GM18519 (cell line): ENCODE measurements around the gene CCDC120.
A peak's percentile ranks its signal among the peaks of the same experiment; 100 is the strongest.

Experiments
- ATAC-seq: cut with Tn5 transposase; IDR thresholded peaks from one replicate; pipeline ENCODE4 v1.9.1; 2021; ENCODE audit warnings: mild to moderate bottlenecking, moderate library complexity; ENCODE audit not compliant: unreplicated experiment, low FRiP score

Gene CCDC120

DNA sequence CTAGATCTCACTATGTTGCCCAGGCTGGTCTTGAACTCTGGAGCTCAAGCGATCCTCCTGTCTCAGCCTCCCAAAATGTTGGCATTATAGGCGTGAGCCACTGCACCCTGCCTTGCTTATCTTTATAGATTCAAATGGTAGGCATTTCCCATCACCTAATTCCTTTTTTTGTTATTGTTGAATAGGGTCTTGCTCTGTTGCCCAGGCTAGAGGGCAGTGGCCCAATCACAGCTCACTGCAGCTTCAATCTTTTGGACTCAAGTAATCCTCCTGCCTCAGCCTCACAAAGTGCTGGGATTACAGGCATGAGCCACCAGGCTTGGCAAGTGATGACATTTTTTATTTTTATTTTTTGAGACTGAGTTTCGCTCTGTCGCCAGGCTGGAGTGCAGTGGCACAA lies 37.6 kb downstream of the CCDC120 start:
- ATAC-seq = no peak

DNA sequence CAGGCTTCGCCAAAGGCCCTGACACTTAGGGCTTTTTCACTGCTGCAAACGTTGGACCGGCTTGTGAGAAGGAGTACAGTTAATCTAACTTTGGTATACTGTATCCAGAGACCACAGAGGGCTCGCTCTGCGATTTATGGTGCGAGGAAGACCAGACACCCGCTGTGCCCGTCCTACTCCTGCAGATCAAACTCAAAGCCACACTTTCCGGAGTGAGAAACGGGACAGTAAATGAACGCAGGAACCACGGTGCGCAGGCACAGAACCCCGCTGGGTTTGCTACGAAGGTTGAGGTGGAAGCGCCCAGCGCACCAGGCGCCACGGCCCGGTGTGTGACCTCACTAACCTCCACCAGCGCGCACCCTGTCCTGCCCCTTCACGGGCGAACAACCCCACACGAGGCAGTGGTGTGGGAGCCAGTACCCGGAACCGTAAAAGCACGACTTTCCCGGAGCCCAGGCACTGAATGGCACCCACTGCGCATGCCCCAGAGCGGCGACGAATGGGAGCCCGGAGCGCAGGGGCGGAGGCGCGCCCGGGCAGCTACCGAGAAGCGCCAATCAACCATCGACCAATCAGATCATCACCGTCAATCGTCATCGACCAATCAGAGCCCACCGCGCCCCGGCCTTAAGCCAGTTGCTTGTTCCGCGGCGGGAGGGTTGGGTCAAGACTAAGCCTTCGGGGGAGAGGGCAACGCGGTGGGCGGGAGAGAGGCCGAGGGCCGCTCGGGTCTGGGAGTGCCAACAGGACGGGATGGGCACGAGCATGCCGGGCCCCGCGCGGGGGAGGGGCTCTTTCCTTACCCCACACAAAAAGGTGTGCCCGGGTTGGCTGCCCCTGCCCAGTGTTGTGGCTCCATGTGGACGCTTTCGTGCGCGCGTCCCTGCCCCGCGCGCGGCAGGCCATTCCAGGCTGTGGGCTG lies 42.2 kb downstream of the CCDC120 start:
- peak; percentile 93 for ATAC-seq

DNA sequence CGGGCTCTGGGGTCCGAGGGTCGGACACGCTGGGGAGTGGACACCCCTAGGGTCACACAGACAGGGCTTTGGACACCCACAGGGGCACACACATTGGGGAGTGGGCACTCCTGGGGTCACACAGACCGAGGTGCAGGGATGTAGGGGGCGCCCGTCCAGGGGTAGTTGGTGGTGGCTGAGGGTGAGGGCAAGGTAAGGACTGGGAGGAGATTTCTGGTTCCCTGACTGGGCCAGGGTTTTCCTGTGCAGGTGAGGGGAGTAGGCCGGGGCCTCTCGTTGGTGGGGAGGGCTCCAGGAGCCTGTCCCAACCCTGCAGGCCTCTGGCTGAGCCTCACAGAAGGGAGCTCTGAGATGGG lies 42.8 kb downstream of the CCDC120 start:
- no peak for ATAC-seq

DNA sequence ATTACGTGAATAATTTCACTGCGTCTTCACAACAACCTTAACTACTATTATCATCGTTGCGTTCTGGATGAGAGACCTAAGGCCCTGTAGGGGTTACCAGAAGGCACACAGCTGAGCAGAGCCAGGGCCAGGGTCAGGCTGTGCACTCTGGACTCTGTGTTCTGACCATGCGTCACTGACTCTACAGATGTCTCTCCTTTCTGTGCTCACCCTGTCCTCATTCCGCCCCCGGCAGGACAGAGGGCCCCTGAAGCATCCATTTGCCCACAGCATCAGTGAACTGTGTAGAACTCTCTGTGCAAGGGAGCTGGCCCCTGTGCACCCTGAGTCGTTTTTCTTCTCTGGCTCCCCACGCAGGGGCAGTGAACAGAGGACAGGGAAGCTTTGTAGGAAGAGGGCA lies 43.4 kb downstream of the CCDC120 start:
- no peak for ATAC-seq

DNA sequence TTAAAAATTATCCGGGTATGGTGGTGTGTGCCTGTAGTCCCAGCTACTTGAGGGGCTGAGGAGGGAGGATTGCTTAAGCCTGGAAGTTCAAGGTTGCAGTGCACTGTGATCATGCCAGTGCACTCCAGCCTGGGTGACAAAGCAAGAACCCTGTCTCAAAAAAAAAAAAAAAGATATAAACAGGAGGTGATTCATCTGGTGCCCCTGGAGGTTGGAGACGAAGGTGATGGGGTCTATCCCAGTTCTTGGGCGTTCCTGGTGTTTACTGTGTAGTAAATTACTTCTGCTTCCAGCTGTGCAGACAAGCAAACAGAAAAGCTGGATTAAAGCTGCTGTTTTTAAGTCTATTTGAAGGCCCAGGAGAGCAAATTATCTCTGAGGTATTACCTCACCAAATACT lies 44.8 kb downstream of the CCDC120 start:
- ATAC-seq = no peak

DNA sequence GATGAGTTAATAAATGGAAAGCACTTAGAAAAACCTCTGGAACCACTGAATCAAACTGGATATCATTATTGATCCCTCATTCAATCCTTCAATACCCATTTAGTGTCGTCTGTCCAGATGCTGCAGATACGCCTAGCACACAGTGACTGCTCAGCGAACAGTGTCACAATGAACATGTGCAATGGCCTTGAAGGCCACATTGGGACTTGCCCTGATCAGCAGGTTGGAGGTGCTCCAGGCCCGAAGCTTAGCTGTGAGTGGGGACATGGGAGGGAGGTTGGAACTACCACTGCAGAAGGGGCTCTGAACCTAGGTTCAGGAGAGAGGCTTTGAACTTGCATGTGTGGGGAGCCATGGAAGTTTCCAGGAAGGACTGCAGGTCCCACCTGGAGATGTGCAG lies 47.5 kb downstream of the CCDC120 start:
- no peak for ATAC-seq

DNA sequence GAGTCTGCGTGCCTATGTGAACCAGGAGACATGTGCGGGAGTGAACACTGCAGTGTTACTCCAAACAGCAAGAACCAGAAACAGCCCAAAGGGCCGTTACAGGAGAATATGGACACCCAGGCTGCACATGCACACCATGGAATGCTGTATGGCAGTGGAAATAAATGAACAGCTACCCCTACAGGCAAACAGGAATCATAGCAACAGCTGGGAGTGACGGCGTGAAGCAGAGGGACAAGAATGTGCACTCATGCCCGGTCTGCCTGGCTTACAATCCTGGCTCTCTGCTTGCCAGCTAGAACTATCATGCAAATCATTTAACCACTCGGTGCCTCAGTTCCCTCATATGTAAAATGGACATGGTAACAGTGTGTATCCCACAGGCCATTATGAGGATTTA lies 48.1 kb downstream of the CCDC120 start:
- no peak for ATAC-seq

DNA sequence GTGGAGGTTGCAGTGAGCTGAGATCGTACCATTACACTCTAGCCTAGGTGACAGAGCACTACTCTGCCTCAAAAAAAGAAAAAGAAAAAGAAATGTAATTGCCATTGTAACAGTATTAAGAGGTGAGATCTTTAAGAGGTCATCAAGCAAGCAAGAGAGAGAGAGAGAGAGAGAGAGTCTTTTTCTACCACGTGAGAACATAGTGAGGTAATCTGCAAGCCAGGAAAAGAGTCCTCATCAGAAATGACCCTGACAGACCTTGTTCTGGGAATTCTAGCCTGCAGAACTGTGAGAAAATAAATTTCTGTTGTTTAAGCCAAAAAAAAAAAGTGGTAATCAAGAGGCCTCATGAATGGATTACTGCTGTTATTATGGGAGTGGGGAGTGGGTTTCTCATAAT lies 49.8 kb downstream of the CCDC120 start:
- no peak for ATAC-seq

DNA sequence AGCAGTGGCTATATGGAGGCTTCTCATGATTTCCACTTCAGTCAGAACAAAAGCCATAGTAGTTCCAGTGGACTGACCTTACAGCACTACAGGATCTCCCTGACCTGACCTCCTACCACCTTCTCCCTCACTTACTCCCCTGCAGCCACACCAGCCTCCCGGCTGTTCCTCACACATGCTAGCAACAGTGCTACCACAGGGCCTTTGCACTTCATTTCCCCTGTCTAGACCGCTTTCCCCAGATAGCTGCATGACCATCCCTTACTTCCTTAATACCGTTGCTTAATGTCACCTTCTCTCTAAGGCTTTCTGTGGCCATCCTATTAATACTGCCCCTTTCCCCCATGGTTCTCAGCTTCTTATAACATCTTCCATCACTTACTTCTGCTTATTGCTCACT lies 51.6 kb downstream of the CCDC120 start:
- ATAC-seq = no peak

DNA sequence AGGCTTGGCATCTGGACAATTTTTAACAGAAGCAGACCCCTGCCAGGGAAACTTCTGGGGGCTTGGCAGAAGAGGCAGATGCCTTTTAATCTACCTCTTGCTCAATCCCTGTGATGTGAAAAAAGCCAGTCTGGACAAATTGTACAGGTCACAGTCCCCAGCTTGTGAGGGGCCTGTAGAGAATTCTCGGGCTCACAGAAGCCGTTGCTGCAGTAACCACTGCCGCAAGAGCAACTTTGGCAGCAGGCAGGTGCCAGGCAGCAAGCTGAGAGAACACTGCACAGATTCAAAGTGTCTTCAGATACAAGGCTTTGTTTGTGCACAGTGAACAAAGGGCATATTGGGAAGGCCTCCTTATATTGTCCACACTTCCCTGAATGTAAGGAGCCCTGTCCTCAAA lies 53.0 kb downstream of the CCDC120 start:
- ATAC-seq = no peak

DNA sequence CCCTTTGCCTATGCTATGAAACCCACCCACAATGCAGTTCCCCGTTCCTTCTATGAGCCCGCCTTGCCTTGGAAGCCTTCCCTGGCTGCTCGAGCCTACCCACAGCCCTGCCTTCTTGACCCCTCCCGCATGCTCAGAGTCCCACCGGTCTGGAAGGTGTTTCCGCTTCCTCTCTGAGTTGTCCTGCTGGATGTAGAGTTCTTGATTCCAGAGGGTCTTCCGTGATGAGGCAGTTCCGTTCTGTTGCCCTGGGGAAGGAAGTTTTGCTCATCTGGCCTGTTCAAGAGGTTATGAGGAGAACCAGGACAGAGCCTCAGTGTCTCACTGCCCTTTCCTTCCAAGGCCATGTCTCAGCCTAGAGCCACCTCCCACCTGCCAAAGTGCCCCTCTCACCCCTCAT lies 57.3 kb downstream of the CCDC120 start:
- no peak for ATAC-seq

DNA sequence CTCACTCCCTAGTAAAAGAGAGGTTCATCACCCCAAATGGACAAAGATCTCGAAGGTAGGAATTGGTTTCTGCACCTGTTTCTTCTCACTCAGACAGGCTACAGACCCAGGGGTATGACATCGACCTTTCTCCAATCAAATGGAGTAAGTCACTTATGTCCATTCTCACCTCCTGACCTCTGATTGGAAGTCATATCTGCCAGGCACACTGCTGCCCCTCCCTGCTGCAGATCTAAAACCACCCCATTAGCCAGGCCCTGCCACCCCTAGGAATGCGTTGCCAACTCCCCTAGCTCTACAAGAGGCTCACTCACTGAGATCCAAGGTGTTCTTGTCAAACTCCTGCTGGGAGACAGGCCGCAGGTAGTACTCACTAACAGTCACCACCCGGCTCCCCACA lies 57.9 kb downstream of the CCDC120 start:
- ATAC-seq = no peak

DNA sequence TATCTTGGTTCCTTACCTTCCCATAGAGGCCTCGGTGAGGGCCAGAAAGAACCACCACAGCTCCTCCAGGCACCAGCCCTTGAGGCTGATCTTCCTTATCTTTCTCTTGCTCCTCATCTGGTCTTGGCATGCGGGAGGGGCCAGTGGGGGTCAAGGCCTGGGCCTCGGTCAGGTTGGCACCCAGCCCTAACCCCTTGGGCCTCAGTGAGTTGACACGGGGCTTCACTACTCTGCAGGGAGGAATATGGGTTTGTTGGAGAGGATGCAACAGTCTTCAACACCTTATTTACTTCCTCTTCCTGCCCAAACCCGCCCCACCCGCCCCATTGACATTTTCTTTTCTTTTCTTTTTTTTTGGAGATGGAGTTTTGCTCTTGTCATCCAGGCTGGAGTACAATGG lies 58.8 kb downstream of the CCDC120 start:
- no peak for ATAC-seq
